ENCODE results near the gene RIT2. TPM values are rescaled to one million over a fixed set of nuclear protein-coding genes. Genes with fewer than 3 reads are reported as not detected.

Gene RIT2
- total RNA-seq, 2 donors from 2014 or later, result not detected

GRCh38 chr18:43077510-43078308 is 37.8 kb downstream of the RIT2 start:
- DNase-seq, result no peak
- no peak for TF ChIP-seq CTCF (IDR thresholded peaks at IDR 0.05)
- intact Hi-C loops (cut with DNase I), result no loop called here
- Histone ChIP-seq H3K27ac (no peak overlapping the region), H3K4me1 (no peaks in the 10 kb centered on the region), H3K27me3 (no peaks in the 10 kb centered on the region), H3K4me3 (no peak overlapping the region), H3K9me3 (no peaks in the 10 kb centered on the region), H3K9ac (ENCODE audit: low read depth in 2 of 2, low read length in 2 of 2) (no peak overlapping the region), H3K36me3 (no peaks in the 10 kb centered on the region)

- no peak overlapping the region for H3K27ac ChIP-seq
- H3K27me3 ChIP-seq, result no peaks in the 10 kb centered on the region
- H3K4me1 ChIP-seq, result no peaks in the 10 kb centered on the region
- no peak for DNase-seq
- no peak overlapping the region for H3K4me3 ChIP-seq
- no peak overlapping the region for H3K9ac ChIP-seq (ENCODE audit: low read depth in 2 of 2, low read length in 2 of 2)
- no peak for TF ChIP-seq CTCF (IDR thresholded peaks at IDR 0.05)
- H3K36me3 ChIP-seq, result no peaks in the 10 kb centered on the region
- intact Hi-C loops (cut with DNase I), result no loop called here
- H3K9me3 ChIP-seq, result no peaks in the 10 kb centered on the region
Observed at GRCh38 chr18:43073771-43074170, 41.7 kb downstream of the RIT2 start.

DNA sequence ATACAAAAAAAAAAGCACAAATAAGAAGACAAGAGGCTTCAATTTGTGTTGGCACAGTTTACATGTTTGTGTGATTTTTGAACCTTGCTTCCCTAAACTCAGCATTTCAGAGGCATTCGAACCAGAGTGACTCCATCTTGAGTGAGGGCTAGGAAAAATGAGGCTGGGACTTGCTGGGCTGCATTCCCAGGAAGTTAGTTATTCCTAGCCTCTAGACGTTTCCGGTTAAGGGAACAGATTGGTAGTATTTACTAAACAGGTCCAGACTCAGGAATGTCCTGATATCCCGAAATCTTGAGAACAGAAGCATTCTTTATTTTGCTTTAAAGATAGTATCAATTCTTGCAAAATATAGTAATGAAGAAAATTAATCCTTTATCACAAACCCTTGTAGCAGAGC is 46.7 kb downstream of the RIT2 start:
- no peak for TF ChIP-seq CTCF (IDR thresholded peaks at IDR 0.05)
- no peak overlapping the region for H3K4me3 ChIP-seq
- H3K27me3 ChIP-seq, result no peaks in the 10 kb centered on the region
- no peaks in the 10 kb centered on the region for H3K9me3 ChIP-seq
- no peak overlapping the region for H3K27ac ChIP-seq
- intact Hi-C loops (cut with DNase I), result no loop called here
- DNase-seq, result no peak
- no peaks in the 10 kb centered on the region for H3K4me1 ChIP-seq
- H3K36me3 ChIP-seq, result no peaks in the 10 kb centered on the region
- no peak overlapping the region for H3K9ac ChIP-seq (ENCODE audit: low read depth in 2 of 2, low read length in 2 of 2)

DNA sequence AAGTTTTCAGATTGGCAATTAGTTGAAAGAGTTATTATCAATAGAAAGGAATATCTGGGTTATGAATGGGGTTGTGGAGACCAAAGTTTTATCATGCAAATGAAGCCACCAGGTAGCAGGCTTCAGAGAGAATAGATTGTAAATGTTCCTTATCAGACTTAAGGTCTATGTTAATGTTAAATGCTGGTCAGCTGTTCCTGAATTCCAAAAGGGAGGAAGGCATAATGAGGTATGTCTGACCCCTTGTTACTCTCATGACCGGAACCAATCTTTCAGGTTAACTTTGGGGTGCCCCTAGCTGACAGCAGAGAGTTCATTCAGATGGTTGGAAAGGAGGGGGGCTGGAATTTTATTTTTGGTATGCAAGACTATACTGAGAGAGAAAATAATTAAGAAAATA is 47.9 kb downstream of the RIT2 start:
- DNase-seq, result no peak
- no peak overlapping the region for H3K9ac ChIP-seq (ENCODE audit: low read depth in 2 of 2, low read length in 2 of 2)
- intact Hi-C loops (cut with DNase I), result no loop called here
- H3K27ac ChIP-seq, result no peak overlapping the region
- no peak overlapping the region for H3K4me3 ChIP-seq
- no peaks in the 10 kb centered on the region for H3K4me1 ChIP-seq
- TF ChIP-seq CTCF (IDR thresholded peaks at IDR 0.05), result no peak
- H3K27me3 ChIP-seq, result no peaks in the 10 kb centered on the region
- no peaks in the 10 kb centered on the region for H3K9me3 ChIP-seq
- no peaks in the 10 kb centered on the region for H3K36me3 ChIP-seq

GRCh38 chr18:43061816-43062215 is 53.7 kb downstream of the RIT2 start:
- Histone ChIP-seq H3K4me1 (no peaks in the 10 kb centered on the region), H3K9ac (ENCODE audit: low read depth in 2 of 2, low read length in 2 of 2) (no peak overlapping the region), H3K9me3 (no peaks in the 10 kb centered on the region), H3K27me3 (no peaks in the 10 kb centered on the region), H3K36me3 (no peaks in the 10 kb centered on the region), H3K27ac (no peak overlapping the region), H3K4me3 (no peak overlapping the region)
- no peak for TF ChIP-seq CTCF (IDR thresholded peaks at IDR 0.05)
- intact Hi-C loops (cut with DNase I), result no loop called here
- no peak for DNase-seq

Data from colonic mucosa (tissue), 4 donors.